Transverse colon (tissue), 4 donors: ENCODE data around the gene C1QTNF1. TPM values are rescaled to one million over a fixed set of nuclear protein-coding genes. Genes with fewer than 3 reads are reported as not detected.

Experiments used
- DNase-seq: peaks from one replicate; pipeline ENCODE4 v3.0.0-alpha.2; 2019
- H3K27ac ChIP-seq, 4 donors: fragments of 200-600 bp; sonication (generic); 2 replicates each; pipeline ENCODE4 v1.5.1; 2016 to 2018; ENCODE audit warnings: inconsistent platforms in 4 of 4
- H3K27me3 ChIP-seq: fragments of 200-600 bp; sonication (generic); 2 replicates; pipeline ENCODE4 v1.5.1; 2017; ENCODE audit warnings: inconsistent platforms
- H3K36me3 ChIP-seq, 4 donors: fragments of 200-600 bp; sonication (generic); 2 replicates each; pipeline ENCODE4 v1.5.1; 2017 to 2019; ENCODE audit warnings: inconsistent platforms in 4 of 4
- H3K4me1 ChIP-seq, 4 donors: fragments of 200-600 bp; sonication (generic); 2 replicates each; pipeline ENCODE4 v1.5.1; 2017 to 2020; ENCODE audit warnings: inconsistent platforms in 4 of 4
- H3K4me3 ChIP-seq, 4 donors: fragments of 200-600 bp; sonication (generic); 1 replicate in 1 of 4; 2 replicates in 3 of 4; pipeline versions ENCODE4 v1.5.1 to v1.6.1; 2017 to 2019; ENCODE audit warnings: inconsistent platforms in 4 of 4
- H3K9me3 ChIP-seq, 2 donors: fragments of 200-600 bp; sonication (generic); 2 replicates each; pipeline ENCODE4 v1.5.1; 2017 to 2019; ENCODE audit warnings: inconsistent platforms in 2 of 2
- CTCF ChIP-seq, 5 experiments: fragments of 200-600 bp in 3 of 5; fragments of 450-650 bp in 2 of 5; sonication (generic) in 3 of 5; IDR thresholded peaks; 1 replicate in 2 of 5; 2 replicates in 3 of 5; pipeline ENCODE4 v1.5.1; 2016 to 2017; ENCODE audit warnings: antibody characterized with exemption in 5 of 5, inconsistent platforms in 3 of 5, mild to moderate bottlenecking in 2 of 5, moderate library complexity in 1 of 5
- EP300 ChIP-seq: sonication (generic); formaldehyde crosslinking; IDR thresholded peaks from one replicate; pipeline ENCODE4 v1.6.1; 2017; ENCODE audit warnings: antibody characterized with exemption, low read depth
- POLR2A ChIP-seq: fragments of 450-650 bp; IDR thresholded peaks from one replicate; pipeline ENCODE4 v1.6.1; 2016; ENCODE audit warnings: antibody characterized with exemption, mild to moderate bottlenecking, moderate library complexity
- POLR2AphosphoS5 ChIP-seq, 3 donors: sonication (generic); formaldehyde crosslinking; IDR thresholded peaks; one replicate each; pipeline ENCODE4 v1.6.1; 2016; ENCODE audit warnings: antibody characterized with exemption in 3 of 3
- WGBS, 2 donors: methylation state at CpG; one replicate each; pipeline ENCODE4 v1.1.5; 2018; ENCODE audit warnings: low coverage in 1 of 2; 5-methylcytosine and 5-hydroxymethylcytosine counted together
- in situ Hi-C, 4 donors: fragments of 200-750 bp; cut with MboI; loops; one replicate each; pipeline versions ENCODE4 v1.15.0 to v1.15.1; 2017; ENCODE audit warnings: low sequenced_read_pairs in 3 of 4, low pct_ligation_motif_present in 1 of 4, low pct_unique_long_range_greater_than_20kb in 1 of 4
- intact Hi-C: fragments of 100-400 bp; cut with DNase I; formaldehyde crosslinking; loops from one replicate; pipeline ENCODE4 v1.15.1; 2023; ENCODE audit warnings: low total_unique reads
- total RNA-seq, 4 donors: library from RNA; depleted of rRNA; stranded (reverse); fragments of >200 nt; gene quantifications; one replicate each; pipeline ENCODE4 v1.1.0, GENCODE V29; 2016

C1QTNF1 gene
- total RNA-seq, 4 donors from 2014 or later = 5.4 to 35.5 (median 12.0) TPM

GRCh38 chr17:79034931-79035485 is 11.0 kb downstream of the C1QTNF1 start:
- 79 to 83% methylated on average over 6 to 8 of the region's 8 CpGs for WGBS, 2 donors
- no peaks in the 10 kb centered on the region for H3K36me3 ChIP-seq
- H3K4me1 ChIP-seq = peaks cover 5 to 24% (median 9%) of the 10 kb centered on the region in 4 donors
- no peaks in the 10 kb centered on the region for H3K9me3 ChIP-seq
- in situ Hi-C loops (no loop called here), intact Hi-C loops (no loop called here)
- DNase-seq = no peak
- no peaks in the 10 kb centered on the region for H3K27me3 ChIP-seq
- H3K4me3 ChIP-seq = no peak overlapping the region
- TF ChIP-seq EP300 (no peak), POLR2AphosphoS5 (IDR thresholded peaks at IDR 0.05) (no peak)
- peak overlapping the region in 1 of 4 donors; percentile 53 for H3K27ac ChIP-seq

- H3K27me3 ChIP-seq = no peaks in the 10 kb centered on the region
- H3K4me3 ChIP-seq = no peak overlapping the region
- no peak for DNase-seq
- TF ChIP-seq POLR2A (no peak), POLR2AphosphoS5 (IDR thresholded peaks at IDR 0.05) (no peak), CTCF (IDR thresholded peaks at IDR 0.05) (no peak), EP300 (no peak)
- H3K36me3 ChIP-seq = no peaks in the 10 kb centered on the region
- WGBS, 2 donors = 82 to 95% methylated on average over 4 to 6 of the region's 6 CpGs
- H3K4me1 ChIP-seq = peaks cover 5 to 24% (median 9%) of the 10 kb centered on the region in 4 donors
- no peaks in the 10 kb centered on the region for H3K9me3 ChIP-seq
- in situ Hi-C loops = no loop called here
- intact Hi-C loops = no loop called here
- no peak overlapping the region for H3K27ac ChIP-seq
Measured at GRCh38 chr17:79035686-79036085, 11.7 kb downstream of the C1QTNF1 start.

GRCh38 chr17:79036181-79036580 is 12.2 kb downstream of the C1QTNF1 start:
- Histone ChIP-seq H3K9me3 (no peaks in the 10 kb centered on the region), H3K27me3 (no peaks in the 10 kb centered on the region), H3K27ac (peak overlapping the region in 1 of 4 donors; percentile 52), H3K4me1 (peaks cover 5 to 24% (median 9%) of the 10 kb centered on the region in 4 donors), H3K4me3 (no peak overlapping the region), H3K36me3 (no peaks in the 10 kb centered on the region)
- 92% methylated on average over 6 of the region's 6 CpGs; no CpG with 5 or more reads in 1 of the 2 donors for WGBS, 2 donors
- TF ChIP-seq CTCF (IDR thresholded peaks at IDR 0.05) = no peak
- TF ChIP-seq EP300 = no peak
- no peak for TF ChIP-seq POLR2A
- no peak for TF ChIP-seq POLR2AphosphoS5 (IDR thresholded peaks at IDR 0.05)
- in situ Hi-C loops = no loop called here
- intact Hi-C loops = no loop called here
- no peak for DNase-seq

GRCh38 chr17:79036596-79036995 is 12.6 kb downstream of the C1QTNF1 start:
- H3K36me3 ChIP-seq = no peaks in the 10 kb centered on the region

More at GRCh38 chr17:79036596-79036995, 12.6 kb downstream of the C1QTNF1 start:
- no peak for TF ChIP-seq EP300
- no peak for TF ChIP-seq CTCF (IDR thresholded peaks at IDR 0.05)
- TF ChIP-seq POLR2A = no peak
- no peak for TF ChIP-seq POLR2AphosphoS5 (IDR thresholded peaks at IDR 0.05)
- H3K4me3 ChIP-seq = no peak overlapping the region
- H3K9me3 ChIP-seq = no peaks in the 10 kb centered on the region
- H3K27me3 ChIP-seq = no peaks in the 10 kb centered on the region
- H3K4me1 ChIP-seq = peaks cover 5 to 24% (median 9%) of the 10 kb centered on the region in 4 donors
- no peak overlapping the region for H3K27ac ChIP-seq
- 44 to 65% methylated on average over 3 of the region's 3 CpGs for WGBS, 2 donors
- no peak for DNase-seq
- intact Hi-C loops = no loop called here
- in situ Hi-C loops = no loop called here
